NCI-H187 treated with DMSO at 0.1 percent for 48 hours (cell line): ENCODE data around the gene PYDC1.
"Not testable (repeated sequence)": the region's sequence is repeated elsewhere in the genome, so short reads cannot be mapped to it uniquely, and the experiment has no call there.

Experiments
- DNase-seq: peaks from one replicate; lab custom pipeline; 2025; lab: John Stamatoyannopoulos, UW

The PYDC1 gene

DNA sequence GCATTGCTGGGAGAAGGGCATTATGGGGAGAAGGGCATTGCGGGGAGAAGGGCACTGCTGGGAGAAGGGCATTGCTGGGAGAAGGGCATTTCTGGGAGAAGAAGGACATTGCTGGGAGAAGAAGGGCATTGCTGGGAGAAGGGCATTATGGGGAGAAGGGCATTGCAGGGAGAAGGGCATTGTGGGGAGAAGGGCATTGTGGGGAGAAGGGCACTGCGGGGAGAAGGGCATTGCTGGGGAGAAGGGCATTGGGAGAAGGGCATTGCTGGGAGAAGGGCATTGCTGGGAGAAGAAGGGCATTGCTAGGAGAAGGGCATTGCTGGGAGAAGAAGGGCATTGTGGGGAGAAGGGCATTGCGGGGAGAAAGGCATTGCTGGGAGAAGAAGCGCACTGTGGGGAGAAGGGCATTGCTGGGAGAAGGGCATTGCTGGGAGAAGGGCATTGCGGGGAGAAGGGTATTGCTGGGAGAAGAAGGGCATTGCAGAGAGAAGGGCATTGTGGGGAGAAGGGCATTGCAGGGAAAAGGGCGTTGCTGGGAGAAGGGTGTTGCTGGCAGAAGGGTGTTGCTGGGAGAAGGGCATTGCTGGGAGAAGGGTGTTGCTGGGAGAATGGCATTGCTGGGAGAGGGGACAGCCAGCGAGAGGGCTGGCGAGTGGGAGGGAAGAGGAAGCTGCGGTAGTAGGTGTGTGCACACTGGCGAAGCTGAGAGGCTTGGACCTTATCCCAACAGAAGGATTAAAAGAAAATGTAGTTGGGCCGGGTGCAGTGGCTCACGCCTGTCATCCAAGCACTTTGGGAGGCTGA, 4.6 kb upstream of the PYDC1 start:
- DNase-seq: no peak

DNA sequence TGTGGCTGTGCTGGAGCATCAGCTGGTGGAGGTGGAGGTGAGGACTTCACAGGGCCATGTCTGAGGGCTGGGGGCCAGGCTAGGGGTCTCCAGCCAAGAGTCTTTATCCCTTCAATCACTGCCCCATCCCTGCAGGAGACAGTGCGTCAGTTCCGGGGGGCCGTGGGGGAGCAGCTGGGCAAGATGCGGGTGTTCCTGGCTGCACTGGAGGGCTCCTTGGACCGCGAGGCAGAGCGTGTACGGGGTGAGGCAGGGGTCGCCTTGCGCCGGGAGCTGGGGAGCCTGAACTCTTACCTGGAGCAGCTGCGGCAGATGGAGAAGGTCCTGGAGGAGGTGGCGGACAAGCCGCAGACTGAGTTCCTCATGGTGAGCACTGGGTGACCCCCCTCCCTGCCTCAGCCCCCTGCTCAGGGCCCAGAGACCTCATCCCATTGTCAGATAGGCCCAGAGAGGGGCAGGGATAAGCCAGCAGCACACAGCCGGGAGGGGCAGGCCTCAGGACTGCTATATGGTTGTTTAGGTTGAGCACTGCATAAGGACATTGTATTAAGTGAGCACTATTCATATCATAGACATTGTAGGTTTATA, 2.3 kb upstream of the PYDC1 start:
- DNase-seq: no peak

DNA sequence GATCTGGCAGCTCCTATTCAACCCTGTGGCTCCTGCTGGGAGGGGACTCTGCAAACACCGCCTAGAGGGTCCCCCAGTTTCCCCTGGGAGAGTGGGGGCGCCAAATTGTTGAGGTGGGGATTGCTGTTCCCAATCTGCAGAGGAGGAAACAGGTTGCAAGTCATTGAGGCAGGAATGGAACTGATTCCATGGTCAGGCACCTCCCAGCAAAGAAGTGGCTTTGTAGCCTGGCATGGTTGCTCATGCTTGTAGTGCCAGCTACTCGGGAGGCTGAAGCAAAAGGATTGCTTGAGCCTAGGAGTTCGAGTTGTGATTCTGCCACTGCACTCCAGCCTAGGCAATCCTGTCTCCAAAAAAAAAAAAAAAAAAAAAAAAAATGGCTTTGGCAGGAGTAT, 198 bp upstream of the PYDC1 start:
- no peak for DNase-seq

DNA sequence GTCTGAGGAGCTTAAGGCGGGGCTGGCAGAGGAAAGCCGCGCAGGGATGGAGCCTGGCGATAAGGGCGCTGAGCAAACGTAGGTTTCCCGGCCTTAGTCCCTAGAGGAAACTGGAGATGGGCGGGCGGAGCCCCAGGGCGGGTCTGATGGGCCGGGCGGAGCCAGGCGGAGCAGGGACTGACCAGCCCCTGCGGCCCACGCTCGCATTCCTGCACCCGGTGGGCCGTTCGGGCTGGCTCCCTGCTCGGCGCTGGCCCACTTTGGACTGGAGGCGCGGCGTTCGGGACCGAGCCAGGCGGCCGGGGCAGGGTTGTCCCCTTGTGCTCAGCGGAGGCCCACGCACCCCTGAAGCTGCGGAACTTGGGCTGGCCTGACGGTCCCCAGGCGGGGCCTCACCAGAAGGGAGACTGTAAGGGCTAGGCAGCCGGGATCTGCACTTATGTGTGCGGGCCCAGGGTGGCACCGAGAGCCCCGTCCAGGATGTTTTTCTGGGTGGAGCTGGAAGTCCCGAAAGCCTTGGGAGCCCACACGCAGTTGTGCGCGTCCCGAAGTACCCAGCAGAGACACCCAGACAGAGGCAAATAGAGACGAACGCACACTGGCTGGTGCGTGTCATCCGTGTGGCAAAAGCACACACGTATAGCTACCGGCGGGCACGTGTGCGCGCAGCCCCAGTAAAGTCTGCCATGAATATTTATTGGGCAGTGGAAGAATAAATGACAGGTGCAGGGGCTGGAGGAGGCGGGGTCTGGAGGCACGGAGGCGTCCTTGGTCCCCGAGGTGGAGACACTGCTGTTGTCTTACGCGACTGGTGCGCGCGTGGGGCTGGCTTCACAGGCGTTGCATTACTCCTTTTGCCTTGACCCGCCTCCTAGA, 1.4 kb downstream of the PYDC1 start:
- no peak for DNase-seq

DNA sequence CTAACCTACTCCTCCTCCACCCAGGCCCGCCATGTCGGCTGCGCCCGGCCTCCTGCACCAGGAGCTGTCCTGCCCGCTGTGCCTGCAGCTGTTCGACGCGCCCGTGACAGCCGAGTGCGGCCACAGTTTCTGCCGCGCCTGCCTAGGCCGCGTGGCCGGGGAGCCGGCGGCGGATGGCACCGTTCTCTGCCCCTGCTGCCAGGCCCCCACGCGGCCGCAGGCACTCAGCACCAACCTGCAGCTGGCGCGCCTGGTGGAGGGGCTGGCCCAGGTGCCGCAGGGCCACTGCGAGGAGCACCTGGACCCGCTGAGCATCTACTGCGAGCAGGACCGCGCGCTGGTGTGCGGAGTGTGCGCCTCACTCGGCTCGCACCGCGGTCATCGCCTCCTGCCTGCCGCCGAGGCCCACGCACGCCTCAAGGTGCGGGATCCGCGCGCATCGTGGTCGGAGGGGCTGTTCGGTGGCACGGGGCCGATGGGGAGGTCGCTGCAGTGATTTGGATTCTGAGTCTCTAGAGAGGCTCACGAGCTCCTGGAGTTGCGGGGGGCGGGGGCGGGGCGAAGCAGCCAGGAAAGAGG, 2.1 kb downstream of the PYDC1 start:
- no peak for DNase-seq

DNA sequence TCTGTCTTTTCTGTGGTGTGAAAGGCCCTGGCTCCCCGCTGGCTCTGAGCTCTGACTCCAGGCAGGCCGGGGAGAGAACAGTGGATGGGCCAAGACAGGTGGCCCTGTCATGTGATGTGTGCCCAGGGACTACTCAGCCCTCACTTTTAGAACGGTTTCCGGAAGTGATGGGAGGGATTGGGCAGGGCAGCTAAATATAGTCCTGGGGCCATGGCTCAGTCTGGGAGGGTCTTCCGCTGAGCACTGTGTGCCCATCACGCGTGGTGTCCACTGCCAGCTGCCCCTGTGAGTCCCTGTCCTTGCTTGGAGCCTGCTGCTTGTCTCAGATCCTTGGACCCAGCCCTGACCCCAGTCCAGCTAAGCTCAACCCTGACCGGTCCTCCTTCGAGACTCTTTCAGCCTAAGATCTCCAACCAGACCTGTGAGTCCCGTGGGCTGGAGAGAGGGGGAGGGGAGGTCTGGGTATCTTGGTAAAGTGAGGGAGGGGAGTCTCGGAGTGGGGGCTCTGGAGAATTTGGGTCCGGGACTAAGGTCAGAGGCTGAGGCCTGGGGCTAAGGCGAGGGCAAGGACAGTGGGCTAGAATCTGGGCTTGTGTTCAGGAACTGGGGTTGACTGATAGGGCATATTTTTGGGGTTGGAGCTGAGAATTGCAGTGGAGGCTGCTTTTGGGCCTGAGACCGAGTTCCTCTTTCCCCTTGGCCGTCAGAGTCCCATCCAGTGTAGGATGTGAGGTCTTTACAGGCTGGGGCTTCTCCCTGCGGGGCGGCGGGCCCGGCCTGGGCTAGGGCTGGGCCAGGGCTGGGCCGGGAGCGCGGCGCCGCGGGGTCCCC, 2.8 kb downstream of the PYDC1 start, which contains the start of gene TRIM72:
TSS of gene TRIM72 (plus strand) at position 243 of the 831 bp plus-strand sequence. CDS start 620 bp downstream, outside the sequence.
- no peak for DNase-seq

DNA sequence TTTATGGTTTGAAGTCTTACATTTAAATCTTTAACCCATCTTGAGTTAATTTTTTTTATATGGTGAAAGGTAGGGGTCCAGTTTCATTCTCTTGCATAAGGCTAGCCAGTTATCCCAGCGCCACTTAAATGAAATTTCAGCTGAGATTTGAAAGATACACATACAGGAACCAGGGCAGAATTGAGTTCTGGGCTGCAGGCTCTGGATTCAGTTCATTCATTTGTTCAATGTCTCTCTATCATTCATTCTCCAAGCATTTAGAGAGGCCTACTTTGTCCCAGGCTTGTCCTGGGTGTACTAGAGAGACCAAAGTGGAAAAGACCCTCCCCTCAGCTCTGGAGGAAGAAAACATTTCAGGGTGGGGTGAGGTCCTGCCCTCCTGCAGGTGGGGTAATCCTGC, 3.6 kb downstream of the PYDC1 start:
- no peak for DNase-seq

DNA sequence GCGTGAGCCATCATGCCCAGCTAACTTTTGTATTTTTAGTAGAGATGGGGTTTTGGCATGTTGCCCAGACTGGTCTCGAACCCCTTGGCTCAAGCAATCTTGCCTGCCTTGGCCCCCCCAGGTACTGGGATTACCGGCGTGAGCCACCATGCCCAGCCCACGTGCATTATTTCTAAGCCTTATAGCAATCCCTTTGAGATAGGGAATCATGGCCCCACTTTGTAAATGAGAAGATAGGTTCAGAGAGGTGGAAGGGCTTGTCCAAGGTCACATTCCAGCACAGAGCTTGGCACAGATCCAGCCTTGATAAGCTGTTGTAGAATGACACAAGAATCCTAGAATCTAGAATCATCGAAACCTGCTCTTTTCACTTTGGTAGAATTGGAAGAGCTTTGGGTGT, 10.2 kb downstream of the PYDC1 start:
- no peak for DNase-seq

DNA sequence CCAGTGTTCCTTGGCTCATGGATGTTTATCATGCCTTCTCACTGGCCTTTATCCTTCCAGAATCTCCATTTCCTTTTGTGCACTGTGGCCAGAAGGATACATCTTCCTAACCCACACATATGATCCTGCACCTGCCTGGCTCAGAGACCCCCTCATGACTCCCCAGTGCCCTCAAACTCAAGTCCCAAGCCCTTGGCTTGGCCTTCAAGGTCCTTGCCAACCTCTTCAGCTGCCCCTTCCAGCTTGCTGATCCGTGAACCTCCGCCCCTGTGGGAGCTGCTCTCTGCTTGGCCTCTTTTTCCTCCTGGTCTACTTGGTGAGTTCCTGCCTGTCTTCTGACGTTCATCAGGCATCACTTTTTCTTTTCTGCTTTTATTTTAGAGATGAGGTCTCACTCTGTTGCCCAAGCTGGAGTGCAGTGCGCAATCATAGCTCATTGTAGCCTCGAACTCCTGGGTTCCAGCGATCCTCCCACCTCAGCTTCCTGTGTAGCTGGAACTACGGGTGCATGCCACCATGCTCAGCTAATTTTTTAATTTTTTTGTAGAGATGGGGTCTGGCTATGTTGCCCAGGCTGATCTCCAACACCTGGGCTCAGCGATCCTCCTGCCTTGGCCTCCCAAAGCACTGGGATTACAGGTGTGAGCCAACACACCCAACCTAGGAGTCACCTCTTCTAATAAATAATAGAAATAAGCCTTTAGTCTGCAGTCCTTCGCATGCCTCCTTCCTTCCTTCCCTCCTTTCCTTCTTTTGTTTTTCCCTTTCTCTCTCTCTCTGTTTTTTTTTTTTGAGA, 11.9 kb downstream of the PYDC1 start:
- no peak for DNase-seq

DNA sequence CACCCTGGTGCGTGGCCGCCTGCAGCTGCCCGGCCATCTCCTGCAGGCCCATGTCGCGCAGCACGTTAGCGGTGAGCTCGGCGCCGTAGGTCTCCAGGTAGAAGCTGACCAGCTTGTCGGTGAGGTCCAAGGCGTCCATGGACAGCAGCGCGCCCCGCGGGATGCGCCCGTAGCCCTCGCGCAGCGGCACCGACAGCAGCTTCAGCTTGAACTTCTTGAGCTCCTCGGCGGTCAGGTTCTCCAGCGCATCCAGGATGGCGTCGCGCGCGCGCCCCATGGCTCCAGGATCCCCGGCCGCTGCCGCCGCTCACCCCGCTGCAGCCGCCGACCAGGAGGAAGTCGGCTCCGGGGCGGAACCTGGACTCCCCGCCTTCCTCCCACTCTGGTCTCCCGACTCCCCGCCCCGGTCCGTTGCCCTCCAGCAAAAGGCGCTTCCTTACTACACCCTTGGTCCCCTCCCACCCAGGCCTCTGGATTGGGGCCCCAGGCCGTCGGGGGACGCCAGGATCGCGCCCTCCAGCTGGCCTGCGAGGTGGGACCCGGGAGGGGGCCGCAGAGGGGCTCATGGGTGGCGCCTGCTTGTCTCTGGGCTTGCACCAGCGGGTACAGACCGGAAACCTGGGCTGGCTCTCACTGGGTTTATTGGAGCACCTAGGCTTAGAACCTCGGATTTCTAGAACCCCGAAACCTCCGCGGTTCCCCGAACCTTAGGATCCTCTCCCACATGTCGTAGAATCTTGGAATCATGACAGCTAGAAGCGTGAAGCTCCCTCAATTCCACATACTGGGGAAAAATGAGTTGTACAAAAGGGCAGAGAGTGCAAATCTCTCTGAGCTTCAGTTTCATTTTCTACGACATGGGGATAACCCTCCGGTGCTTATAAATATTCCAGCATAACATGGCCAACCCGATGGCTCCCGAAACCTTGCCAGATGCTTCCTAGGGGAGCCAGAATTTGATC, 14.2 kb downstream of the PYDC1 start, which contains the start of gene PYCARD:
TSS of gene PYCARD (minus strand) at position 347 of the 962 bp plus-strand sequence. CDS start at position 277, 70 bp downstream.
- no peak for DNase-seq

DNA sequence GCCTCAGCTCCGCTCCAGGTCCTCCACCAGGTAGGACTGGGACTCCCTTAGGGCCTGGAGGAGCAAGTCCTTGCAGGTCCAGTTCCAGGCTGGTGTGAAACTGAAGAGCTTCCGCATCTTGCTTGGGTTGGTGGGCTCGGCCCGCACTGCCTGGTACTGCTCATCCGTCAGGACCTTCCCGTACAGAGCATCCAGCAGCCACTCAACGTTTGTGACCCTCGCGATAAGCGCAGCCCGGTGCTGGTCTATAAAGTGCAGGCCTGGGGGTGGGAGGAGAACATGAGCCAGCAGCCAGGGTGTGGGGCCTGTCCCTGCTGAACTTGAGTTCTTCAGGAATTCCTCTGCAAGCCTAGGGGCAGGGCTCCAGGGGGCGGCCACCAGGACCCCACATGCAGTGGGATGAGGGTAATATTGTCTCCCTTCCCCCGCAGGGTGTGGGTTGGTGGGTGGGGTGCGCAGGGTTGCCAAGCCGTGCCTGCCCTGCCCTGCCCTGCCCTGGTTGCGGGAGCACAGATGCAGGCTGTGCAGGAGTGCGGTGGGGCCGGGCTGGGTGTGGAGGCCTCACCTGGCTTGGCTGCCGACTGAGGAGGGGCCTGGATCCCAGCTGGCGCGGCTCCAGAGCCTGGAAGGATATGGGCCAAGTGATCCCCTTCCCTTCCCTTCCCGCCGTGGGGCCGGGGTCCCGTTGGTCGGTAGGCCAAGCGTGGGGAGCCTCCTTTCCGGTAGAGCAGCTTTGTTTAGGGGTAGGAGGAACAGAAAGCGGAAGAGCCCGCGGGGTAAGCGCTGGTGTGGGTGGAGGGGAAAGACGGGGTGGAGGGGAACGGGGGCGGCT, 15.1 kb downstream of the PYDC1 start:
- DNase-seq: no peak

DNA sequence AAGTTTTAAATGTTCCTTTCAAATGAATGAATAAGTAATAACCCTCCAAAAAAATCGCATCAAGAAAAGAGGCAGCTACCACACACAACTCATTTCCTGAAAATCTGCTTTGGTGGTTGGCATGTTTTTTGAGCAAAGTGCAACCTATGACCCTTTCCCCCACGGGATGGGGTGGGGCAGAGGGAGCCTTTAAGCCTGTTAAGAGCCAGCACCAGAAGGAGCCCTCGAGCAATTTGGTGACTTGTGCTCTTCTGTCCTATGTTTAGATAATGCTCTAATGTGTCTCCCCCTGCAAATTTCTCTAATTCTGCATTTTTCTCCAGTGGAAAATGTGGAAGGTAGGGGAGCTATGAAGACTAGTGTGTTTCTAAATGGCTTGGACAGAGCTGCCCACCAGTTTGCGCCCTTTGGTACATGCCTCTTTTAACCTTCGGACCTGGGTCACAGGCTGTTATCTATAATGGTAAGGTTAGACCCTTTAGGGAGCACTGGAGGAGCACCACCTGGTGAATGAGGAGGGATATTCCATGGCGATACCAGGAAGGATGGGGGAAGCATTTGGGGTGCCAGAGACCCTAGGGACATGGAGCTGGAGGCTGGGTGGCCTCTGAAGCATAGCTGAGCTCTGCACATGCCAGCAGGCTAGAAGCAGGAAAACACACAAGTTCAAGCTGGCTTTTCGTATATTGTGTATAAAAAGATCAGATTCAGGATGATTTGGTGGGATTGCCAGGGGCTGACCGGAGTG, 15.9 kb downstream of the PYDC1 start:
- no peak for DNase-seq

DNA sequence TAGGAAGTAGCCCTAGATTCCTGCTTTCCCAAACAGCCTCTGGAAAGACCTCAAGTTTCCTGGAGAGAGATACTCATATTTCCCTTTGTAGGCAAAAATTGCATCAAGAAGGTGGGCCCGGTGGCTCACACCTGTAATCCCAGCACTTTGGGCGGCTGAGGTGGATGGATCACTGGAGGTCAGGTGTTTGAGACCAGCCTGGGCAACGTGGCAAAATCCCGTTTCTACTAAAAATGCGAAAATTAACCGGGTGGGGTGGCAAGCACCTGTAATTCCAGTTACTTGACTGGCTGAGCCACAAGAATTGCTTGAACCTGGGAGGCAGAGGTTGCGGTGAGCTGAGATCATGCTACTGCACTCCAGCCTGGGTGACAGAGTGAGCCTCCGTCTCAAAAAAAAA, 16.8 kb downstream of the PYDC1 start:
- DNase-seq: not testable (repeated sequence)

DNA sequence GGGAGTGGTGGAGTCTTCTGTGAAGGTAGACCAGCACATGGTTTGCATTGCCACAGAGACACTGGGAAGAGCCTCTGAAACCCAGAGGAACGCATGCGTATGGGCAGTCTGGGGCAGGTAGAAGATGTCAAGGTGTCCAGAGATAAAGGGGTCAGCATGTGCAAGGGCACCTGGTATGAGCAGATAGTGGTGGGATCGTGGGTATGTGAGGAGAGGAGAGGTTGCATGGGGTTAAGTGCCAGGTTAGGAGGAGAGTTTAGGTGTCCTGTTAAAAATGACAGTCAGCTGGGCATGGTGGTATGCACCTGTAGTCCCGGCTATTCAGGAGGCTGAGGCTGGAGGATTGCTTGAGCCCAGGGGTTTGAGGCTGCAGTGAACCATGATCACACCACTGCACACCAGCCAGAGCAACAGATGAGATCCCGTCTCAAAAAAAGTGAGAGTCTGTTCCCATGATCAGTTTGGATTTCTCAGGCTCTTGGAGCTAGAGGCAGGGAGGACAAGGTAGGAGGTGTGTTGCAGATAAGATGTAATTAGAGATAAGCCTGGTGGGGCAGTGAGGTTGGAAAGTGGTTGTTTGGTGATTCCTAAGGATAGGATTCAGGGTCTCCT, 17.4 kb downstream of the PYDC1 start:
- DNase-seq: no peak

DNA sequence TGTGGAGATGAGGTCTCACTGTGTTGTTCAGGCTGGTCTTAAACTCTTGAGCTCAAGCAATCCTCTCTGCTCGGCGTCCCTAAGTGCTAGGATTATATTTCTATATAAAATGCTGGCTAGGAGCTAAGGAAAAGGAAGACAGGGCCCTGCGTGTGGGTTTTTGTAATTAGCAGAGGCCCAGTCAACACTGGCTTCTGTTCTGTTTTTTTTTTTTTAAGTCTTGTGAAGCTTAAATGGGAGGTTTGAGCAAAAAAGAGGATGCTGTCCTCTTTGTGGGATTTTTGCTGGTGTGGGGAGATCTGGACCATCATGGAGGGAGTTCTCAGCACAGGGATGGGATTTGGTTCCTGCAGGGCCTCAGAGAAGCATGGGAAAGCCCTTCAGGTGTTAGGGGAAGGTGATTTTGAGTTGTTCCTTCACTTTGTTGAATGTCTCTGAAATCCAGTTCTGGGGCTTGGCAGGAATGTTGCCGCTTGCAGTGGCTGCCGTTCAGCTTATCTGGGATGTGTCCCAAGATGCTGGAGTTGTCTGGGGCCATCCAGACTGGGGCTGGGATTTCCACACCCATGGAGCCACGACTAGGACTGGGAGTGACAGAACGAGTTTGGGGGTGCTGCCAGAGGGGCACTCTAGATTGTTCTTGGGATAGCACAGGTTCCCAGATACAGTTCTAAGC, 18.6 kb downstream of the PYDC1 start:
- DNase-seq: no peak

DNA sequence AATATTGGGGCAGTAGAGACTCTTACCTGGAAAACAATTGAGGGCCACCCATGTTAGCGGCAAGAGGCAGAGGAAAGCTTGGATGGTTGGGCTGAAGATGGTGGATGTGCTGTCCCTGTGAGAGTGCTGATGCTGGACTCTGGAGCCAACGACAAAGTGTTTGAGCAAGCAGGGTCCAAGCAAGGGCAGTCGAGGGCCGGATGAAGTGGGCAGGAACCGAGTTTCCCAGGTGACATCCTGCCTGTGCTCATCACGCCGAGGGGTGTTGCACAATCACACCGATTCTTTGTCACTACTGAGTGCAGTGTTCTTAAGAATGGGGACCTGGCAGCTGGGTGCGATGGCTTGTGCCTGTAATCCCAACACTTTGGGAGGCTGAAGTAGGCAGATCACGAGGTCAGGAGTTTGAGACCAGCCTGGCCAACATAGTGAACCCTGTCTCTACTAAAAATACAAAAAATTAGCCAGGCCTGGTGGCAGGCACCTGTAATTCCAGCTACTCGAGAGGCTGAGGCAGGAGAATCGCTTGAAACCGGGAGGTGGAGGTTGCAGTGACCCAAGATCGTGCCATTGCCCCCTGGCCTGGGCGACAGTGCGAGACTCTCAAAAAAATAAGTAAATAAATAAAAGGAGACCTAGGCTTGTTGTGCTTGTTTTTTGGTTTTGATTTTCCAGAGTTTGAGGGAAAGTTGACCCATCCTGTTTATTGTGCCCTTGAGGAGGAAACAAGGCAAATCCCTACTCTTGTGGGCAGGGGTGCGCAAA, 20.4 kb downstream of the PYDC1 start:
- DNase-seq: no peak
